GM04504 (cell line): Measurements from ENCODE around the gene ANGPTL4.
"Not testable (repeated sequence)": the region's sequence is repeated elsewhere in the genome, so short reads cannot be mapped to it uniquely, and the experiment has no call there.

Source experiments
- DNase-seq: peaks from one replicate; pipeline ENCODE4 v3.0.0-alpha.2; 2012; ENCODE audit warnings: low read depth

The ANGPTL4 gene

GRCh38 chr19:8361921-8362793 is 1.8 kb upstream of the ANGPTL4 start:
- DNase-seq: peak; percentile 97

- no peak for DNase-seq
These were observed 2.2 kb downstream of the ANGPTL4 start for GRCh38 chr19:8366121-8366581.

- peak; percentile 17 for DNase-seq
These were observed 3.0 kb downstream of the ANGPTL4 start for GRCh38 chr19:8366961-8367326.

GRCh38 chr19:8367327-8368001 is 3.5 kb downstream of the ANGPTL4 start:
- peak; percentile 97 for DNase-seq

GRCh38 chr19:8370176-8371010 is 6.4 kb downstream of the ANGPTL4 start:
- no peak for DNase-seq

- no peak for DNase-seq
These were observed 7.3 kb downstream of the ANGPTL4 start for GRCh38 chr19:8371011-8371804.

- DNase-seq: no peak
These were observed 10.2 kb downstream of the ANGPTL4 start for GRCh38 chr19:8373867-8374813.

- DNase-seq: not testable (repeated sequence)
These were observed 11.8 kb downstream of the ANGPTL4 start for GRCh38 chr19:8375766-8376165.

GRCh38 chr19:8376373-8376974 is 12.5 kb downstream of the ANGPTL4 start:
- not testable (repeated sequence) for DNase-seq

GRCh38 chr19:8377598-8377997 is 13.6 kb downstream of the ANGPTL4 start:
- DNase-seq: no peak

- not testable (repeated sequence) for DNase-seq
These were observed 15.4 kb downstream of the ANGPTL4 start for GRCh38 chr19:8379156-8379891.

- DNase-seq: not testable (repeated sequence)
These were observed 20.6 kb downstream of the ANGPTL4 start for GRCh38 chr19:8384569-8384968.

GRCh38 chr19:8385103-8385502 is 21.1 kb downstream of the ANGPTL4 start:
- not testable (repeated sequence) for DNase-seq

GRCh38 chr19:8385566-8385965 is 21.6 kb downstream of the ANGPTL4 start:
- DNase-seq: not testable (repeated sequence)

- DNase-seq: not testable (repeated sequence)
These were observed 22.5 kb downstream of the ANGPTL4 start for GRCh38 chr19:8386419-8386818.

GRCh38 chr19:8386990-8387389 is 23.0 kb downstream of the ANGPTL4 start:
- no peak for DNase-seq

GRCh38 chr19:8387688-8388611 is 24.0 kb downstream of the ANGPTL4 start:
- DNase-seq: no peak

GRCh38 chr19:8388612-8388958 is 24.6 kb downstream of the ANGPTL4 start:
- DNase-seq: no peak
